Fibroblast of lung (primary cell): ENCODE data around the gene ODF2. TPM values are rescaled to one million over a fixed set of nuclear protein-coding genes. Genes with fewer than 3 reads are reported as not detected.

Experiments
- DNase-seq, 2 donors: peaks; one replicate each; pipeline versions ENCODE4 v3.0.0 to v3.0.0-alpha.2; 2010; ENCODE audit warnings: low read depth in 2 of 2
- H2AFZ ChIP-seq: 2 replicates; pipeline ENCODE4 v1.5.1; 2012; ENCODE audit warnings: low read length, control low read depth, inconsistent platforms
- H3K27ac ChIP-seq: 2 replicates; pipeline ENCODE4 v1.5.1; 2011; ENCODE audit warnings: low read length, control low read depth; ENCODE audit not compliant: insufficient read depth
- H3K27me3 ChIP-seq: 2 replicates; pipeline ENCODE4 v1.5.1; 2011; ENCODE audit warnings: mild to moderate bottlenecking, low read length; ENCODE audit not compliant: control insufficient read depth, insufficient read depth
- H3K36me3 ChIP-seq: 2 replicates; pipeline ENCODE4 v1.5.1; 2011; ENCODE audit warnings: low read length; ENCODE audit not compliant: control insufficient read depth, insufficient read depth
- H3K4me1 ChIP-seq: 2 replicates; pipeline ENCODE4 v1.5.1; 2011; ENCODE audit warnings: low read length; ENCODE audit not compliant: control insufficient read depth, insufficient read depth; ENCODE audit errors: extremely low read depth
- H3K4me2 ChIP-seq: 2 replicates; pipeline ENCODE4 v1.5.1; 2011; ENCODE audit warnings: low read length, control low read depth; ENCODE audit not compliant: insufficient read depth; ENCODE audit errors: extremely low read depth
- H3K4me3 ChIP-seq, 4 experiments: fragments of 200-600 bp in 1 of 4; sonication (generic) in 1 of 4; replicated peaks in 1 of 4; 2 replicates each; pipeline ENCODE4 v1.5.1; 2011 to 2016; ENCODE audit warnings: low read length in 4 of 4, low read depth in 3 of 4, mild to moderate bottlenecking in 3 of 4, control low read depth in 2 of 4, inconsistent platforms in 1 of 4, mixed read lengths in 1 of 4; ENCODE audit not compliant: insufficient read depth in 1 of 4; ENCODE audit errors: control extremely low read depth in 1 of 4
- H3K79me2 ChIP-seq: 2 replicates; pipeline ENCODE4 v1.5.1; 2012; ENCODE audit warnings: mild to moderate bottlenecking, low read length, inconsistent platforms; ENCODE audit not compliant: control insufficient read depth, insufficient read depth
- H3K9ac ChIP-seq: 2 replicates; pipeline ENCODE4 v1.5.1; 2011; ENCODE audit warnings: mild to moderate bottlenecking, low read length, control low read depth; ENCODE audit not compliant: insufficient read depth
- H3K9me3 ChIP-seq: 2 replicates; pipeline ENCODE4 v1.5.1; 2012; ENCODE audit warnings: low read depth, low read length; ENCODE audit not compliant: control insufficient read depth, insufficient read depth
- H4K20me1 ChIP-seq: 2 replicates; pipeline ENCODE4 v1.5.1; 2011; ENCODE audit warnings: low read length; ENCODE audit not compliant: control insufficient read depth, insufficient read depth; ENCODE audit errors: extremely low read depth
- CTCF ChIP-seq, 2 donors: IDR thresholded peaks in 1 of 2; conservative IDR thresholded peaks in 1 of 2; 1 replicate in 1 of 2; 2 replicates in 1 of 2; pipeline ENCODE4 v1.5.1; 2011 to 2012; ENCODE audit warnings: low read length in 2 of 2, control low read depth in 1 of 2, inconsistent platforms in 1 of 2, low read depth in 1 of 2, mild to moderate bottlenecking in 1 of 2
- EZH2 ChIP-seq: IDR thresholded peaks from 2 replicates; pipeline ENCODE4 v1.5.1; 2012; ENCODE audit warnings: low read length, control low read depth, mild to moderate bottlenecking; ENCODE audit errors: missing control alignments
- polyA plus RNA-seq, 2 donors: library from polyadenylated mRNA; depleted of rRNA in 1 of 2; stranded (reverse) in 1 of 2; unstranded in 1 of 2; fragments of >200 nt; gene quantifications; 2 replicates each; pipeline ENCODE4 v1.2.1, GENCODE V29; 2011 to 2012; ENCODE audit warnings: missing spikeins in 1 of 2
- total RNA-seq: library from RNA; depleted of rRNA; stranded (reverse); fragments of >200 nt; gene quantifications from 2 replicates; pipeline ENCODE4 v1.2.1, GENCODE V29; 2014

ODF2 gene
- total and polyA plus RNA-seq, 2 donors (not counting 1 experiment from before 2014, with no cell fraction given), result 10.2 to 20.6 TPM

DNA sequence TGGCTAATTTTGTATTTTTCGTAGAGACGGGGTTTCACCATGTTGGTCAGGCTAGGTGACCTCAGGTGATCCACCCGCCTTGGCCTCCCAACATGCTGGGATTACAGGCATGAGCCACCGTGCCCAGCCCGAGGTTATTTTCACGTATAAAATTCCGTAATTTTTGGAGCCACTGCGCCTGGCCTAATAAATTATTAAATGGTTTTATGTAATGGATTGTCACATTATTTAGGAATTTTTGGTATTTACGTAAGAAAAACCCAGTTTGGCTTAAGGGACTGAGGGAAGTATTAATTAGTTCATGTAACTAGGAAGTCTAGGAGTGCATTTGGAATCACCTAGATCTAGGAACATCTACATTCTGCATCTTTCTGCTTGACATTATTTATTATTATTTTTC is 57.0 kb downstream of the ODF2 start:
- H3K79me2 ChIP-seq, result no peaks in the 10 kb centered on the region
- H4K20me1 ChIP-seq, result no peaks in the 10 kb centered on the region
- no peak overlapping the region for H3K9ac ChIP-seq
- no peak overlapping the region for H2AFZ ChIP-seq
- H3K36me3 ChIP-seq, result peaks cover 3% of the 10 kb centered on the region
- no peak for DNase-seq
- no peaks in the 10 kb centered on the region for H3K4me1 ChIP-seq
- no peak overlapping the region for H3K27ac ChIP-seq
- H3K9me3 ChIP-seq, result no peaks in the 10 kb centered on the region
- no peaks in the 10 kb centered on the region for H3K27me3 ChIP-seq
- TF ChIP-seq EZH2 (no peak), CTCF (conservative IDR thresholded peaks at IDR 0.05 in 1 of 2, IDR thresholded peaks at IDR 0.05 in 1 of 2; ENCODE audit: low read depth in 1 of 2, low read length in 2 of 2) (no peak)
- H3K4me2 ChIP-seq, result no peak overlapping the region
- no peak overlapping the region for H3K4me3 ChIP-seq

GRCh38 chr9:128521956-128522355 is 66.2 kb downstream of the ODF2 start:
- no peak overlapping the region for H3K9ac ChIP-seq
- H3K27me3 ChIP-seq, result no peaks in the 10 kb centered on the region
- no peaks in the 10 kb centered on the region for H3K36me3 ChIP-seq
- H3K79me2 ChIP-seq, result no peaks in the 10 kb centered on the region
- H3K9me3 ChIP-seq, result no peaks in the 10 kb centered on the region
- H3K27ac ChIP-seq, result no peak overlapping the region
- DNase-seq, result peak in 1 of 2 donors; percentile 20
- no peak overlapping the region for H3K4me2 ChIP-seq
- no peak overlapping the region for H3K4me3 ChIP-seq
- TF ChIP-seq CTCF (conservative IDR thresholded peaks at IDR 0.05 in 1 of 2, IDR thresholded peaks at IDR 0.05 in 1 of 2; ENCODE audit: low read depth in 1 of 2, low read length in 2 of 2) (no peak), EZH2 (no peak)
- no peaks in the 10 kb centered on the region for H3K4me1 ChIP-seq
- no peak overlapping the region for H2AFZ ChIP-seq
- no peaks in the 10 kb centered on the region for H4K20me1 ChIP-seq

- peak; percentile 55 to 65 for DNase-seq
- H3K4me1 ChIP-seq, result no peaks in the 10 kb centered on the region
- H3K9ac ChIP-seq, result no peak overlapping the region
Observed at GRCh38 chr9:128523199-128523925, 67.6 kb downstream of the ODF2 start.

More at GRCh38 chr9:128523199-128523925, 67.6 kb downstream of the ODF2 start:
- H3K9me3 ChIP-seq, result no peaks in the 10 kb centered on the region
- peak overlapping the region; percentile 18 for H2AFZ ChIP-seq
- no peaks in the 10 kb centered on the region for H3K79me2 ChIP-seq
- H3K27ac ChIP-seq, result no peak overlapping the region
- no peaks in the 10 kb centered on the region for H4K20me1 ChIP-seq
- TF ChIP-seq EZH2 (no peak), CTCF (conservative IDR thresholded peaks at IDR 0.05 in 1 of 2, IDR thresholded peaks at IDR 0.05 in 1 of 2; ENCODE audit: low read depth in 1 of 2, low read length in 2 of 2) (no peak)
- no peak overlapping the region for H3K4me2 ChIP-seq
- H3K4me3 ChIP-seq, result no peak overlapping the region
- H3K36me3 ChIP-seq, result no peaks in the 10 kb centered on the region
- no peaks in the 10 kb centered on the region for H3K27me3 ChIP-seq
